BLaER1 (cell line): ENCODE measurements around the gene CERK.
A peak's percentile ranks its signal among the peaks of the same experiment; 100 is the strongest.

ENCODE experiments used
- H3K27ac ChIP-seq: shearing (Covaris generic); formaldehyde crosslinking; 2 replicates; pipeline ENCODE4 v1.8.1; 2022
- H3K27me3 ChIP-seq: shearing (Covaris generic); formaldehyde crosslinking; 2 replicates; pipeline ENCODE4 v1.8.1; 2022
- H3K36me3 ChIP-seq: shearing (Covaris generic); formaldehyde crosslinking; 2 replicates; pipeline ENCODE4 v1.8.1; 2022
- H3K4me1 ChIP-seq: shearing (Covaris generic); formaldehyde crosslinking; 2 replicates; pipeline ENCODE4 v1.8.1; 2022
- H3K4me2 ChIP-seq: shearing (Covaris generic); formaldehyde crosslinking; 2 replicates; pipeline ENCODE4 v1.8.1; 2022
- H3K4me3 ChIP-seq: shearing (Covaris generic); formaldehyde crosslinking; 2 replicates; pipeline ENCODE4 v1.8.1; 2022
- H3K9ac ChIP-seq: shearing (Covaris generic); formaldehyde crosslinking; 2 replicates; pipeline ENCODE4 v1.8.1; 2022
- H3K9me3 ChIP-seq: shearing (Covaris generic); formaldehyde crosslinking; 2 replicates; pipeline ENCODE4 v1.8.1; 2022
- H4K20me1 ChIP-seq: shearing (Covaris generic); formaldehyde crosslinking; 2 replicates; pipeline ENCODE4 v1.8.1; 2022
- Cebpa-rat ChIP-seq: shearing (Covaris generic); IDR thresholded peaks from 2 replicates; pipeline ENCODE4 v1.8.1; 2022

CERK gene

DNA sequence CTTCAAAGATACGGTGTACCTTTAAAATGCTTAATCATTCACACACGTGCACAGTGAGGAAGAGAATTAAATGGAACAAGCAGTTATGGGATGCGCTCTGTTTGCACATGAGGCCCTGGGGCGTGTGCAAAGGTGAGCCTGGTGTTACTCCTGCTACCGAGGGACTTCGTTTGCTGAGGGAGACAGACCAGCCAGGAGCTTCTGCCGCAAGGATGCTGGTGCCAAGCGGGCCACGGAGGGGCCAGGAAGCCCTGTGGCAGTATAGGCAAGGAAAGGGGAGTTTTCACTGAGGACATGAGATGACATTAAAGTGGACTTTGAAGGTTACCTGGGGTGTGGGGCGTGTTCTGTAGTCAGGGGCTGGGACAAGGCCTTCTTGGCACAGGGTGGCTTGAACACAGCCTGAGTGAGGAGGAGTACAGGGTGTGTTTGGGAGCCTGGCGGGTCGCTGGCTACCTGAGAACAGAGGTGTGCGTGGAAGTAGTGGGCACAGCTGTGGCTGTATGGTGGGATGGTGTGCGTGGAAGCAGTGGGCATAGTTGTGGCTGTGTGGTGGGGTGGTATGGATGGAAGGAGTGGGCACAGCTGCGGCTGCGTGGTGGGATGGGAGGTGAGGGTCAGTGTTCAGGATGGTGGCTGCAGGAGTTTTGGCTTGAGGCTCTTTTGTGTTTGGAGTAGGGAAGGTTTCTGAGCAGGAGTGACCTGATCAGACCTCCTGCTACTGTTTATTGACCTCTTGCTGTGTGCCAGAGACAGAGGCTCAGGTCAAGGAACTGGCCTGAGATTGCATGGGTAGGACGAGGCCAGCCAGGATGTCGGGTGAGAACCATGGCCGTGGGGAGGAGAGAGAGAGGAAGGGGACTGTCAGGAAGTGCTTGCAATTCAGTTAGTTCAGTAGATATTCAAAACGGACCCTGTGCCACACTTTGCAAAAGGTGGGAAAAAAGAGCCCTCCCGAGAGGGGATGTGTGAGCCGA lies 38.1 kb upstream of the CERK start:
- H3K27ac ChIP-seq: peak overlapping the region; percentile 76
- no peak for TF ChIP-seq Cebpa-rat
- peaks cover 79% of the 10 kb centered on the region for H4K20me1 ChIP-seq
- H3K4me2 ChIP-seq: peak overlapping the region; percentile 94
- H3K9me3 ChIP-seq: no peaks in the 10 kb centered on the region
- H3K27me3 ChIP-seq: no peaks in the 10 kb centered on the region
- peaks cover 67% of the 10 kb centered on the region for H3K4me1 ChIP-seq
- H3K36me3 ChIP-seq: peaks cover 11% of the 10 kb centered on the region
- peak overlapping the region; percentile 46; the same call in 1 of the 2 replicates for H3K4me3 ChIP-seq
- peak overlapping the region; percentile 66 for H3K9ac ChIP-seq

DNA sequence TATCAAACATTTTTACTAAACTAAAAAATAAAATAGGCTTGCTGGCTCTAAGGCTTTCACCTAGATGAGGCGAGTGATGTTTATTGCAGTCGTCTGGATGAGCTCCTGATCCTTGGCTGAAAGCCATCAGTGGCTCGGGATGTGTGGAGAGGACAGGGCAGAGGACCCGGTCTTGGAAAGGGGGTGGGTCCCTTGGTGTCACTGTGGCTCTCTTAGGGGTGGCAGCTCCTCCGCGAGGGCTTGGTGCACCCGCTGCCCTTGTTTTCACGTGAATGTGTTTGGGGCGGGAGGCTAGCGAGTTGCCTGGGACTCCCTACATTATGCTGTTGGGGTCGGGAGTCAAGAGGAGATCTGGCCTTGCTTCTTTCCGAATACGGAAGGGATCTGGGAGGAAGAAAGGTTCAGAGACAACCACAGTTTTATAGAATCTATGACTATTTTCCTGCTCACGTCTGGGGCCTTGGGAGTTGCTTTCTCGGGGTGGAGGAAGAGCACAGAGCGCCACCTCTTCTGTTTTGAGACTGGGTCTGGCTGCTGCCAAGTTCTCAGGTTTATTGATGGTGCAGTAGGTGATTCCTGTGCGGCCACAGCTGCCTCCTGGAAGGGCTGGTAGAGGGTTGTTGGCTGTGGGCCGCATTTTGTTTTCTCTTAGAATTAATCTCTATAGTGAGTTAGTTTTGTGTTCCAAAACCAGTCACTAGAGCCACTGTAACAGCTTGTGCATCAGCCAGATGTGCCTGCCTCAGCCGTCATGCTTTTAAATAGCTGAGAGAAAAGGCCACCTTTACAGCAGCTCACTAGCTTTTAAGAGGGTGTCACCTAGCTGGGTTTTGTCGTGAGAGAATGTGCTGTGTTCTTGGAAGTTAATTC lies 37.2 kb upstream of the CERK start:
- peak overlapping the region; percentile 66 for H3K9ac ChIP-seq

DNA sequence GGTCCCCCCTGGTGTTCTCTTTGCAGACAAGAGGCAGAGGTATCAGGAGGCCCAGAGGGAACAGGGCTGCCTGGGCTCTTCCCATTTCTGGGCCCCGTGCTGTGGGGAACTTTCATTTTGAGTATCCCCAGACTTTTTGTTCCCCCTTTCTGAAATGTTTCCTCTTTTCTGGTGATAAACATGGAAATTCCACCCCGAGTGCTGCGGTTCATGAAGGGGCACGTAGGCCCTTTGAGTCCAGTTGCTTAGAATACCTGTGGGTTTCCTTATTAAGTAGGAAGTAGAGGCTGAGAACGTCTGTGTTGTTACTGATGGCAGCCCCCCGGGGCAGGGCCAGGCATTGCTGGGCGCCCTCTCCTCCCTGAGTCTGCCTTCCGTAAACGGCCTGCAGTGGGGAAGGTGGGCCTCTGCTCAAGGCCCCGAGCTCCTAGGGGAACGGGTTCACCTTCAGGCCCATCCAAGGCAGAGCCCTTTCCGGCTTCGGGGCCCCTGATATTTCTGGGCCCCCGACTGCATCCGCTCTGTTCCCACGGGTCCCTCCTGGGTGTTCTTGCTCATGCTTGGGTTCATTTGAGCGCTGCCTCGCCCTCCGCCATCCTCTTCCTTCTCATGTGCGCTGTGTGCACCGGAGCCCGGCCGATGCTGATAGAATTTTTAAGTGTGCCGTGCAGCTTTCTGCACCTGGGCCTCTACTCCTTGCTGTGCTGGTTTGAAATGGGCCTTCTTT lies 36.4 kb upstream of the CERK start:
- no peak for TF ChIP-seq Cebpa-rat
- H3K9ac ChIP-seq: peak overlapping the region; percentile 66
- H4K20me1 ChIP-seq: peaks cover 79% of the 10 kb centered on the region
- H3K27me3 ChIP-seq: no peaks in the 10 kb centered on the region
- H3K36me3 ChIP-seq: no peaks in the 10 kb centered on the region
- peak overlapping the region; percentile 46 for H3K4me3 ChIP-seq
- peaks cover 84% of the 10 kb centered on the region for H3K4me1 ChIP-seq
- peak overlapping the region; percentile 76 for H3K27ac ChIP-seq
- peak overlapping the region; percentile 94 for H3K4me2 ChIP-seq
- no peaks in the 10 kb centered on the region for H3K9me3 ChIP-seq

More for the DNA sequence above, 37.2 kb upstream of the CERK start:
- Histone ChIP-seq H3K4me3 (peak overlapping the region; percentile 46), H3K4me1 (peaks cover 76% of the 10 kb centered on the region), H3K36me3 (peaks cover 2% of the 10 kb centered on the region; the same call in 1 of the 2 replicates), H3K9me3 (no peaks in the 10 kb centered on the region), H3K4me2 (peak overlapping the region; percentile 94), H3K27ac (peak overlapping the region; percentile 76), H3K27me3 (no peaks in the 10 kb centered on the region), H4K20me1 (peaks cover 79% of the 10 kb centered on the region)
- TF ChIP-seq Cebpa-rat: no peak

DNA sequence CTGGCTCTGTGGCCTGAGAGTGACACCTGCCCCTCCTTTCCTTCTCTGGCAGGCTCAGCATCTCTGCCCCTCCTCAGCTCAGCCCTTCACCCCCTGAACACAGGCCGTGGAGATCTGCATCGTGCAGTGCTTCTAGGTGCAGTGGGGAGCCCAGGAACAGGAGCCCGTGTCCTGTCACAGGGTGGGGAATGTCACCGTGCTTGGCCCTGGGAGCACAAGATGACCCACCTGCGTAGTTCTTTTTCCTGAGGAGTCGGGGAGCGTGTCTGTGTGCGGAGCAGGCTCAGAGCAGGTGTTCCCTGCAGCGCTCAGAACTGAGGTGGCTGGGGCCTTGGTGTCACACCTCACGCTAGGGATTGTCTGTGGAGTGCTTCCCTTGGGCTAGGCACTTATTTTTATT lies 35.0 kb upstream of the CERK start:
- no peak for TF ChIP-seq Cebpa-rat
- Histone ChIP-seq H3K9ac (0 out of 2 replicates have a peak overlapping the region, but pooled peaks have one; percentile 66), H3K9me3 (no peaks in the 10 kb centered on the region), H3K4me1 (peaks cover 93% of the 10 kb centered on the region), H3K27ac (peak overlapping the region; percentile 76), H3K4me3 (no peak overlapping the region), H3K36me3 (no peaks in the 10 kb centered on the region), H3K4me2 (peak overlapping the region; percentile 94), H4K20me1 (peaks cover 79% of the 10 kb centered on the region), H3K27me3 (no peaks in the 10 kb centered on the region)

DNA sequence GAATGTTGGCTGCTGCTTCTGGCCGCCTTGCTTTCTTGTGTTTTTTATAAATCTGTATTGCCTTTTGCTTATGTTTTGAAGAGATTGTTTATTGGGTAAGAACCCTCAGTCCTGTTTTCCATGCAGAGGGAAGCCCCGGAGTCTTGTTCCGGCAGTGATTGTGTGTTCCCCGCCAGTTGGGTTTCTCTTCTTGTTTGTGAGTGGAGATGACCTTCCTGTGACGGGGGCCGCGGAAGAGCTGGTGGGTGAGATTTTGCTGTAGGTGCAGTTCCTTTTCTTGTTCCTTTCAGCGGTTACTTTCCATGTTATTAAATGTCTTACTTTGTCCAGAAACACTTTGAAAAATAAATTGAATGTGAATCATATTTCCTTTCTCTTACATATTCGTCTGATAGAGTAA lies 32.7 kb upstream of the CERK start:
- TF ChIP-seq Cebpa-rat: no peak
- Histone ChIP-seq H3K4me2 (peak overlapping the region; percentile 78), H3K4me3 (no peak overlapping the region), H3K27me3 (no peaks in the 10 kb centered on the region), H3K27ac (peak overlapping the region; percentile 72), H3K4me1 (peaks cover 89% of the 10 kb centered on the region), H3K9ac (0 out of 2 replicates have a peak overlapping the region, but pooled peaks have one; percentile 46), H3K36me3 (peaks cover 10% of the 10 kb centered on the region; the same call in 1 of the 2 replicates), H3K9me3 (no peaks in the 10 kb centered on the region), H4K20me1 (peaks cover 78% of the 10 kb centered on the region)

DNA sequence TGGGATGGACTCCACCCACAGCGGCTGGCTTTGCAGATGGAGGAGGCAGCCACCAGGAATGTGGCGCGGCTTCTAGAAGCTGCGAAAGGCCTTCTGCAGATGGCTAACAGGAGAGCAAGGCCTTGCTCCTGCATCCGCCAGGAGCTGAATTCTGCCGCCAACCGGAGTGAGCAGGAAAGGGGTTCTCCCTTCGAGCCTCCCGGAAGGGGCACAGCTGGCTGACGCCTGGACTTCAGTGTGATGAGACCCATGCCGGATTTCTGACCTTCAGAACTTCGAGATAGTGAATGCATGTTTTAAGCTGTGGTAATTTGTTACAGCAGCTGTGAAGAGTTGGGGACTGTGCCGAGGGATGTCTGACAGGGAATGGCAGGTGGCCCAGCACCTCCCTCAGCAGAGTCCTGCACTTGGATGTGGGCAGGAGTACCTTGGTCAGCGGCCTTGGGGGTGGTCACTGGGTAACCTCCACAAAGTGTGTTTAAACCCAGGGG lies 32.1 kb upstream of the CERK start:
- Histone ChIP-seq H3K4me2 (peak overlapping the region; percentile 78), H3K9ac (0 out of 2 replicates have a peak overlapping the region, but pooled peaks have one; percentile 46), H3K27ac (peak overlapping the region; percentile 72), H3K9me3 (no peaks in the 10 kb centered on the region), H3K36me3 (peaks cover 10% of the 10 kb centered on the region; the same call in 1 of the 2 replicates), H3K27me3 (no peaks in the 10 kb centered on the region), H3K4me3 (no peak overlapping the region), H3K4me1 (peaks cover 86% of the 10 kb centered on the region), H4K20me1 (peaks cover 77% of the 10 kb centered on the region)
- no peak for TF ChIP-seq Cebpa-rat

DNA sequence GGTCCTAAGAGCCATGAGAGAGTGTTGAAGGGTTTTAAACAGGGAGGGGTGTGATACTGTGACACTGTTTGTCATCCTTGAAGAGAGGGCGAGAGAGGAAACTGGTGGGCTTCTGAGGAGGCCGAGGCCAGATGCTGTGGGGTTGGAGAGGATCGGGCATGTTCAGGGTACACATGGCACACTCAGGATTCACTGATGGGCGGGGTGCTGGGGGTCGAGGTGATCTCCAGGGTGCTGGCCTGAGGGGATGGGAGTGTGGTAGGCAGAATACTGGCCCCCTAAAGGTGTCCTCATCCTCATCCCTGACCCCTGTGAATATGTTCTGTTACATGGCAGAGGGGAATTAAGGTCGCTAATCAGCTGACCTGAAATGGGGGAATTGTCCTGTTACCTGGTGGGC lies 31.7 kb upstream of the CERK start:
- peak overlapping the region; percentile 78 for H3K4me2 ChIP-seq
- H3K36me3 ChIP-seq: peaks cover 10% of the 10 kb centered on the region; the same call in 1 of the 2 replicates
- TF ChIP-seq Cebpa-rat: no peak
- peak overlapping the region; percentile 72 for H3K27ac ChIP-seq
- peaks cover 77% of the 10 kb centered on the region for H4K20me1 ChIP-seq
- H3K9me3 ChIP-seq: no peaks in the 10 kb centered on the region
- H3K4me1 ChIP-seq: peaks cover 86% of the 10 kb centered on the region
- H3K27me3 ChIP-seq: no peaks in the 10 kb centered on the region
- peak overlapping the region; percentile 46 for H3K9ac ChIP-seq
- no peak overlapping the region for H3K4me3 ChIP-seq

DNA sequence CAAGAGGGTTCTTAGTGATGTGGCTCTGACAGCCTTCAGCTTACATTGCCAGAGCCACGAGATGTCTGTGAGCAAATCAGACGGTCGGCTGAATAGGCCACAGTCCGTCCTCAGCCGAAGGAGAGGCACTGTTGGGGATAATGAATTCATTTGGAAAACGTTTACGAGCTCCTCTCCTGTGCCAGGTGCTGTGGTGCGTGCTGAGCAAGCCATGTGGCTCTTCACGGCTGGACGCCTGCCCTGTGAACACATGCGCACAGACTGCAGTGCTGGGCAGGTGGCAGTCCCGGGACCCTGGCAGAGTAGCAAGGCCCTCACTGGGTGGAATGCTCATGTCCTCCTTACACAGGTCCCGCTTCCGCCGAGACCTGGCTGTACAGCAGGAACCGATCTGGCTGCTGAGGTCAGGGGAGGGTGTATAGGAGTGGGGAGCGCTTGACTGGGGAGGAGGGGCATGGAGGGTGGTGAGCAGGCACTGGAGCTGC lies 31.2 kb upstream of the CERK start:
- Histone ChIP-seq H3K9me3 (no peaks in the 10 kb centered on the region), H3K4me3 (no peak overlapping the region), H3K36me3 (peaks cover 10% of the 10 kb centered on the region; the same call in 1 of the 2 replicates), H4K20me1 (peaks cover 81% of the 10 kb centered on the region), H3K9ac (peak overlapping the region; percentile 46), H3K4me1 (peaks cover 86% of the 10 kb centered on the region), H3K4me2 (peak overlapping the region; percentile 78), H3K27me3 (no peaks in the 10 kb centered on the region), H3K27ac (peak overlapping the region; percentile 72)
- TF ChIP-seq Cebpa-rat: no peak
